NCI-H1105 treated with DMSO at 0.1 percent for 48 hours (cell line): Measurements from ENCODE around the gene CGREF1.

Experiments
- DNase-seq: peaks from one replicate; lab custom pipeline; 2025; lab: John Stamatoyannopoulos, UW

CGREF1 gene

GRCh38 chr2:27074738-27075565 is 44.0 kb downstream of the CGREF1 start:
- DNase-seq = peak; percentile 19

GRCh38 chr2:27073782-27074181 is 45.1 kb downstream of the CGREF1 start:
- DNase-seq = no peak

- DNase-seq = no peak
Measured at GRCh38 chr2:27072920-27073319, 46.0 kb downstream of the CGREF1 start.

- DNase-seq = peak; percentile 13
Measured at GRCh38 chr2:27071990-27072830, 46.7 kb downstream of the CGREF1 start.

- peak; percentile 81 for DNase-seq
Measured at GRCh38 chr2:27071277-27071989, 47.5 kb downstream of the CGREF1 start, which contains the start of gene OST4. OST4 (minus strand) TSS chr2:27071654.

GRCh38 chr2:27070653-27071276 is 48.2 kb downstream of the CGREF1 start:
- no peak for DNase-seq

GRCh38 chr2:27069961-27070618 is 48.8 kb downstream of the CGREF1 start:
- DNase-seq = no peak

GRCh38 chr2:27069436-27069835 is 49.5 kb downstream of the CGREF1 start:
- DNase-seq = no peak

- no peak for DNase-seq
Measured at GRCh38 chr2:27067385-27067784, 51.5 kb downstream of the CGREF1 start.

GRCh38 chr2:27065128-27065527 is 53.8 kb downstream of the CGREF1 start:
- DNase-seq = no peak

GRCh38 chr2:27060323-27060722 is 58.6 kb downstream of the CGREF1 start:
- no peak for DNase-seq

GRCh38 chr2:27059141-27059820 is 59.6 kb downstream of the CGREF1 start:
- no peak for DNase-seq

GRCh38 chr2:27058210-27058609 is 60.7 kb downstream of the CGREF1 start:
- no peak for DNase-seq

GRCh38 chr2:27057184-27057583 is 61.7 kb downstream of the CGREF1 start:
- no peak for DNase-seq

- DNase-seq = no peak
Measured at GRCh38 chr2:27054721-27055120, 64.2 kb downstream of the CGREF1 start.

- DNase-seq = no peak
Measured at GRCh38 chr2:27053776-27054175, 65.2 kb downstream of the CGREF1 start.

- no peak for DNase-seq
Measured at GRCh38 chr2:27053321-27053720, 65.6 kb downstream of the CGREF1 start.

- no peak for DNase-seq
Measured at GRCh38 chr2:27051902-27052645, 66.9 kb downstream of the CGREF1 start.

GRCh38 chr2:27050996-27051901 is 67.7 kb downstream of the CGREF1 start, which contains the start of gene AGBL5:
AGBL5 (plus strand) TSS chr2:27051668; CDS start chr2:27052959, 1,291 bp downstream.
- DNase-seq = peak; percentile 90
